Measurements from ENCODE around the gene TEC.

- TF ChIP-seq CTCF (conservative IDR thresholded peaks at IDR 0.05) (no peak), ZFX (IDR thresholded peaks at IDR 0.05) (no peak)
These were observed 179.0 kb downstream of the TEC start for GRCh38 chr4:48090621-48091020.

Measured in C4-2B (cell line).